Prostate gland (tissue), 2 donors: ENCODE data around the gene TRIM29. TPM values are rescaled to one million over a fixed set of nuclear protein-coding genes. Genes with fewer than 3 reads are reported as not detected.
A peak's percentile ranks its signal among the peaks of the same experiment; 100 is the strongest.

Experiments
- DNase-seq: peaks from one replicate; pipeline ENCODE4 v3.0.0-alpha.2; 2019; ENCODE audit warnings: low spot score
- H3K27ac ChIP-seq, 2 donors: fragments of 200-600 bp; sonication (generic); 2 replicates each; pipeline ENCODE4 v1.5.1; 2017 to 2019
- H3K27me3 ChIP-seq: fragments of 200-600 bp; sonication (generic); replicated peaks from 2 replicates; pipeline ENCODE4 v1.5.1; 2019; ENCODE audit not compliant: insufficient read depth
- H3K36me3 ChIP-seq, 2 donors: fragments of 200-600 bp; sonication (generic); 1 replicate in 1 of 2; 2 replicates in 1 of 2; pipeline versions ENCODE4 v1.5.1 to v1.8.1; 2017 to 2019
- H3K4me1 ChIP-seq: fragments of 200-600 bp; sonication (generic); replicated peaks from 2 replicates; pipeline ENCODE4 v1.5.1; 2019
- H3K4me3 ChIP-seq, 2 donors: fragments of 200-600 bp; sonication (generic); 2 replicates each; pipeline ENCODE4 v1.5.1; 2017 to 2019
- H3K9me3 ChIP-seq: fragments of 200-600 bp; sonication (generic); 2 replicates; pipeline ENCODE4 v1.5.1; 2017
- CTCF ChIP-seq, 4 experiments: fragments of 200-600 bp in 2 of 4; fragments of 450-650 bp in 2 of 4; sonication (generic) in 2 of 4; IDR thresholded peaks; 1 replicate in 3 of 4; 2 replicates in 1 of 4; pipeline ENCODE4 v1.5.1; 2016 to 2019; ENCODE audit warnings: antibody characterized with exemption in 4 of 4, mild to moderate bottlenecking in 2 of 4, moderate library complexity in 2 of 4
- POLR2A ChIP-seq: fragments of 450-650 bp; IDR thresholded peaks from one replicate; pipeline ENCODE4 v1.6.1; 2016; ENCODE audit warnings: antibody characterized with exemption, mild to moderate bottlenecking
- POLR2AphosphoS5 ChIP-seq: sonication (generic); formaldehyde crosslinking; IDR thresholded peaks from one replicate; pipeline ENCODE4 v1.6.1; 2017; ENCODE audit warnings: antibody characterized with exemption
- WGBS: methylation state at CpG from one replicate; pipeline ENCODE4 v1.1.5; 2018; 5-methylcytosine and 5-hydroxymethylcytosine counted together
- intact Hi-C: fragments of 100-400 bp; cut with DNase I; formaldehyde crosslinking; loops from one replicate; pipeline ENCODE4 v1.14.2; 2022
- total RNA-seq, 2 donors: library from RNA; depleted of rRNA; stranded (reverse); fragments of >200 nt; gene quantifications; one replicate each; pipeline ENCODE4 v1.1.0, GENCODE V29; 2016

Gene TRIM29
- total RNA-seq, 2 donors from 2014 or later: 73.7 to 126 TPM

- H3K4me1 ChIP-seq: no peaks in the 10 kb centered on the region
- H3K36me3 ChIP-seq: no peaks in the 10 kb centered on the region
- no peaks in the 10 kb centered on the region for H3K9me3 ChIP-seq
- WGBS: 76% methylated on average over 12 of the region's 12 CpGs
- intact Hi-C loops: no loop called here
- peak; percentile 5 for TF ChIP-seq POLR2A
- TF ChIP-seq CTCF (IDR thresholded peaks at IDR 0.05): no peak
- H3K27me3 ChIP-seq: no peaks in the 10 kb centered on the region
- no peak overlapping the region for H3K4me3 ChIP-seq
- peak overlapping the region; percentile 2 to 42 for H3K27ac ChIP-seq
- no peak for DNase-seq
Measured at GRCh38 chr11:120122924-120123683, 14.8 kb downstream of the TRIM29 start.

DNA sequence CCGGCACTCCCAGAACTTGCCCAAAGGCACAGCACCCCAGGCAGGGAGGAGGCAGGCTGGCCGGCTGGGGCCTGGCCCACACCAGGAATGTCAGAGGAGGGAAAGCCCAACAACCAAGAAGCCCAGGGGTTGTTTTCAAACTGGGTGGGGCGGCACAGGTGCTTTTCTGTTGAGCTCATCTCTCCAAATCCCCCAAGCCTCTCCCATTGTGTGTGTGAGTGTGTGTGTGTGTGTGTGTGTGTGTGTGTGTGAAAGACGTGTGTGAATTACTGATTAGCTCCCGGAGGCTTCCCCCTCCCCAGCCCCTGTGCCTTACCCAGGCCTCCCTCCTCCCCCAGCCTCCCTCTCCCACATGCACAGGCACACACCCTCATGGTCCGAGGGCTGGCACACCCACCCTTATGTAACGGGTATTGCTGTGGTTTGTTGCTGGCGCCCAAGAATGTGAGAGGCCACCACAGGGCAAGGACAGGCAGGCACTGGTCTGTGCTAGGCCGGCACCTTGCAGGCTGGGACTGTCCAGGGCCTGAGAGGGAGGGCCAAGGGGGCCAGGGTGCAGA is 15.9 kb downstream of the TRIM29 start:
- Histone ChIP-seq H3K9me3 (no peaks in the 10 kb centered on the region), H3K27me3 (no peaks in the 10 kb centered on the region), H3K4me3 (no peak overlapping the region), H3K36me3 (no peaks in the 10 kb centered on the region), H3K4me1 (no peaks in the 10 kb centered on the region), H3K27ac (peak overlapping the region; percentile 0 to 46)
- intact Hi-C loops: no loop called here
- DNase-seq: no peak
- WGBS: 57% methylated on average over 9 of the region's 9 CpGs
- TF ChIP-seq POLR2A (no peak), CTCF (IDR thresholded peaks at IDR 0.05) (no peak), POLR2AphosphoS5 (no peak)

GRCh38 chr11:120121336-120121735 is 16.6 kb downstream of the TRIM29 start:
- H3K27ac ChIP-seq: peak overlapping the region; percentile 0 to 46
- 78% methylated on average over 3 of the region's 3 CpGs for WGBS

GRCh38 chr11:120120805-120121335 is 17.0 kb downstream of the TRIM29 start:
- no peaks in the 10 kb centered on the region for H3K4me1 ChIP-seq
- intact Hi-C loops: no loop called here
- H3K4me3 ChIP-seq: no peak overlapping the region
- WGBS: 60% methylated on average over 8 of the region's 8 CpGs
- no peaks in the 10 kb centered on the region for H3K36me3 ChIP-seq
- TF ChIP-seq POLR2A (no peak), CTCF (IDR thresholded peaks at IDR 0.05) (no peak), POLR2AphosphoS5 (no peak)
- no peaks in the 10 kb centered on the region for H3K27me3 ChIP-seq
- no peak for DNase-seq
- no peaks in the 10 kb centered on the region for H3K9me3 ChIP-seq
- H3K27ac ChIP-seq: peak overlapping the region; percentile 0 to 46

More at GRCh38 chr11:120121336-120121735, 16.6 kb downstream of the TRIM29 start:
- intact Hi-C loops: no loop called here
- no peaks in the 10 kb centered on the region for H3K27me3 ChIP-seq
- H3K9me3 ChIP-seq: no peaks in the 10 kb centered on the region
- no peaks in the 10 kb centered on the region for H3K4me1 ChIP-seq
- no peak for TF ChIP-seq POLR2A
- no peak for TF ChIP-seq POLR2AphosphoS5
- no peak for TF ChIP-seq CTCF (IDR thresholded peaks at IDR 0.05)
- no peak overlapping the region for H3K4me3 ChIP-seq
- no peaks in the 10 kb centered on the region for H3K36me3 ChIP-seq
- DNase-seq: no peak

DNA sequence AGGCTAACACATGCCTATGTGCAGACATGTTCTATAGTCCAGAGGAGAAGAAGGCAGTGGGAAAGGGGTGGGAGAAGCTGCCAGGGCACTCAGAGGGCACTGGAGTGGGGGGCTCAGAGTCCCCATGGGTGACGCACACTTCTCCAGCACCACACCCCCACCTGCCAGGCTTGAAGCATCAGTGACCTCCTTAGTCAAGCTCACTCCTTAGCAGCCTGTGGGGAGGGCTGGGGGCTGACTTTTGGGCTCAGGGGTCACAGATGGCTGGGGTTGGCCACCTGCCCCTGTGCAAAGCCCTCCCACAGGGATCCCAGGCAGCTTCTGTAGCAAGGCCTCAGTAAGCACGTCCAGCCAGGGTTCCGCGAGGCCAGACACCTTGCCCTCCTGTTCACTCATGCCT is 18.8 kb downstream of the TRIM29 start:
- Histone ChIP-seq H3K36me3 (no peaks in the 10 kb centered on the region), H3K4me1 (no peaks in the 10 kb centered on the region), H3K9me3 (no peaks in the 10 kb centered on the region), H3K27ac (no peak overlapping the region), H3K27me3 (no peaks in the 10 kb centered on the region), H3K4me3 (no peak overlapping the region)
- 90% methylated on average over 4 of the region's 4 CpGs for WGBS
- intact Hi-C loops: no loop called here
- no peak for DNase-seq
- TF ChIP-seq POLR2A (no peak), CTCF (IDR thresholded peaks at IDR 0.05) (no peak), POLR2AphosphoS5 (no peak)
